Measurements from ENCODE around the gene CNOT3. TPM values are rescaled to one million over a fixed set of nuclear protein-coding genes. Genes with fewer than 3 reads are reported as not detected.

The CNOT3 gene
- total and polyA plus RNA-seq, 9 of the 15 experiments (the other 6 are each of a cell fraction or from before 2014, with no cell fraction given), result 0.27 to 60.4 (median 9.9) TPM

- TF ChIP-seq ATF1 (CRISPR knock-in tag; IDR thresholded peaks at IDR 0.05) (no peak), ATF1 (tag; IDR thresholded peaks at IDR 0.05) (peak; percentile 88), KDM1A (IDR thresholded peaks at IDR 0.05) (no peak), LCOR (CRISPR knock-in tag; IDR thresholded peaks at IDR 0.05) (peak; percentile 24; the same call in 1 of the 2 replicates), POLR2G (IDR thresholded peaks at IDR 0.05; ENCODE audit: low read depth, low read length) (peak; percentile 79), SMAD3 (CRISPR knock-in tag; conservative IDR thresholded peaks at IDR 0.05) (no peak), TAF1 (IDR thresholded peaks at IDR 0.05; ENCODE audit: control insufficient read depth, extremely low read depth, insufficient read depth, low read length, severe bottlenecking) (no peak), TEAD1 (CRISPR knock-in tag; IDR thresholded peaks at IDR 0.05) (no peak; a peak in 1 of 4 replicates), ZBTB33 (CRISPR knock-in tag; IDR thresholded peaks at IDR 0.05) (no peak), ATF6 (CRISPR knock-in tag; IDR thresholded peaks at IDR 0.05) (no peak), SAP30 (IDR thresholded peaks at IDR 0.05; ENCODE audit: borderline replicate concordance, insufficient read depth, low read depth, low read length, poor library complexity, severe bottlenecking) (peak; percentile 70), KHSRP (IDR thresholded peaks at IDR 0.05) (no peak), RBFOX2 (IDR thresholded peaks at IDR 0.05; ENCODE audit: low read depth, low read length) (peak; percentile 61)
Observed at GRCh38 chr19:54190503-54191010, 53.0 kb downstream of the CNOT3 start (continued).

All from K562 (cell line).